MM.1S (cell line): ENCODE data around the gene WDR45.

Experiments
- CTCF ChIP-seq: fragments of 300-600 bp; sonication (generic); IDR thresholded peaks from 2 replicates; pipeline ENCODE4 v1.5.1; 2016; ENCODE audit warnings: antibody characterized with exemption, low read length, mixed read lengths
- EZH2 ChIP-seq: fragments of 300-600 bp; sonication (generic); optimal IDR thresholded peaks from 2 replicates; pipeline ENCODE3; 2017; ENCODE audit warnings: low read depth, mild to moderate bottlenecking, antibody characterized with exemption, low read length, mixed read lengths

GRCh38 chrX:49029876-49030275 lies 49.8 kb downstream of the WDR45 start:
- TF ChIP-seq CTCF (no peak), EZH2 (no peak)
